Neural progenitor cell (in vitro differentiated cells): ENCODE measurements around the gene INO80C.

ENCODE experiments used
- EZH2 ChIP-seq: fragments of 200-600 bp; sonication (generic); IDR thresholded peaks from 2 replicates; pipeline ENCODE4 v1.6.1; 2017; ENCODE audit warnings: antibody characterized with exemption, mild to moderate bottlenecking, moderate library complexity
- EZH2phosphoT487 ChIP-seq: fragments of 200-600 bp; sonication (generic); IDR thresholded peaks from 2 replicates; pipeline ENCODE4 v1.6.1; 2017; ENCODE audit warnings: antibody characterized with exemption
- TF ChIP-seq, protein P1 (sequence below): fragments of 200-600 bp; sonication (generic); IDR thresholded peaks from 2 replicates; pipeline ENCODE4 v1.5.1; 2017; ENCODE audit warnings: antibody characterized with exemption, mild to moderate bottlenecking

DNA sequence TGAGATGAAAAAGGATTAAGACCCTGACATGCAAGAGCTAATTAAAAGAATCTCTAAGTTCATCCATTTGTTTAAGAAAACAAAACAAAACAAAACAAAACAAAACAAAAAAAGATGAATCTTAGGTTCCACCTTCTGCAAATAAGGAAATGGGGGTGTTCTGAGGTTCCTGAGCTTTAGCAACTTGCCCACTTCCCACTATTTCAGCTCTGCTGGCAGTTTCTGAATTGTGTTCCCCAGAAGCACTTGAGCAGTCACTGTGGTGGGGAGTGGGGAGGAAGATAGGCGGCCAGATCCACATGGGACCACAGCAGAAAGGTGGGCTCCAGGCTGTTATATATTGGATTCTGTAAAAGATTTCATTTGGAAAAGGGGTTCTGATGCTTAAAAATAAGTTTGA is 20.3 kb downstream of the INO80C start:
- TF ChIP-seq, protein P1, sequence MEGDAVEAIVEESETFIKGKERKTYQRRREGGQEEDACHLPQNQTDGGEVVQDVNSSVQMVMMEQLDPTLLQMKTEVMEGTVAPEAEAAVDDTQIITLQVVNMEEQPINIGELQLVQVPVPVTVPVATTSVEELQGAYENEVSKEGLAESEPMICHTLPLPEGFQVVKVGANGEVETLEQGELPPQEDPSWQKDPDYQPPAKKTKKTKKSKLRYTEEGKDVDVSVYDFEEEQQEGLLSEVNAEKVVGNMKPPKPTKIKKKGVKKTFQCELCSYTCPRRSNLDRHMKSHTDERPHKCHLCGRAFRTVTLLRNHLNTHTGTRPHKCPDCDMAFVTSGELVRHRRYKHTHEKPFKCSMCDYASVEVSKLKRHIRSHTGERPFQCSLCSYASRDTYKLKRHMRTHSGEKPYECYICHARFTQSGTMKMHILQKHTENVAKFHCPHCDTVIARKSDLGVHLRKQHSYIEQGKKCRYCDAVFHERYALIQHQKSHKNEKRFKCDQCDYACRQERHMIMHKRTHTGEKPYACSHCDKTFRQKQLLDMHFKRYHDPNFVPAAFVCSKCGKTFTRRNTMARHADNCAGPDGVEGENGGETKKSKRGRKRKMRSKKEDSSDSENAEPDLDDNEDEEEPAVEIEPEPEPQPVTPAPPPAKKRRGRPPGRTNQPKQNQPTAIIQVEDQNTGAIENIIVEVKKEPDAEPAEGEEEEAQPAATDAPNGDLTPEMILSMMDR, result no peak
- TF ChIP-seq EZH2phosphoT487 (no peak), EZH2 (no peak)
